ENCODE measurements around the gene ADGRL1.
A peak's percentile ranks its signal among the peaks of the same experiment; 100 is the strongest.
"Not testable (repeated sequence)": the region's sequence is repeated elsewhere in the genome, so short reads cannot be mapped to it uniquely, and the experiment has no call there.

The ADGRL1 gene

GRCh38 chr19:14248578-14249011 lies 42.6 kb upstream of the ADGRL1 start:
- TF ChIP-seq, protein P1, sequence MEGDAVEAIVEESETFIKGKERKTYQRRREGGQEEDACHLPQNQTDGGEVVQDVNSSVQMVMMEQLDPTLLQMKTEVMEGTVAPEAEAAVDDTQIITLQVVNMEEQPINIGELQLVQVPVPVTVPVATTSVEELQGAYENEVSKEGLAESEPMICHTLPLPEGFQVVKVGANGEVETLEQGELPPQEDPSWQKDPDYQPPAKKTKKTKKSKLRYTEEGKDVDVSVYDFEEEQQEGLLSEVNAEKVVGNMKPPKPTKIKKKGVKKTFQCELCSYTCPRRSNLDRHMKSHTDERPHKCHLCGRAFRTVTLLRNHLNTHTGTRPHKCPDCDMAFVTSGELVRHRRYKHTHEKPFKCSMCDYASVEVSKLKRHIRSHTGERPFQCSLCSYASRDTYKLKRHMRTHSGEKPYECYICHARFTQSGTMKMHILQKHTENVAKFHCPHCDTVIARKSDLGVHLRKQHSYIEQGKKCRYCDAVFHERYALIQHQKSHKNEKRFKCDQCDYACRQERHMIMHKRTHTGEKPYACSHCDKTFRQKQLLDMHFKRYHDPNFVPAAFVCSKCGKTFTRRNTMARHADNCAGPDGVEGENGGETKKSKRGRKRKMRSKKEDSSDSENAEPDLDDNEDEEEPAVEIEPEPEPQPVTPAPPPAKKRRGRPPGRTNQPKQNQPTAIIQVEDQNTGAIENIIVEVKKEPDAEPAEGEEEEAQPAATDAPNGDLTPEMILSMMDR (IDR thresholded peaks at IDR 0.05): no peak
- H3K9me3 ChIP-seq (ENCODE audit: control insufficient read depth, low read length): no peaks in the 10 kb centered on the region
- H3K27me3 ChIP-seq (ENCODE audit: control insufficient read depth, insufficient read depth, low read length): no peaks in the 10 kb centered on the region
- H3K27ac ChIP-seq: peak overlapping the region; percentile 15
- peak overlapping the region; percentile 99 for H2AFZ ChIP-seq
- peak overlapping the region; percentile 46 for H3K9ac ChIP-seq
- peak overlapping the region; percentile 85 for H3K4me2 ChIP-seq (ENCODE audit: low read length)
- H3K4me1 ChIP-seq: peaks cover 4% of the 10 kb centered on the region
- H3K4me3 ChIP-seq (ENCODE audit: low read depth, low read length): peak overlapping the region; percentile 64
- H3K36me3 ChIP-seq (ENCODE audit: control insufficient read depth, insufficient read depth, low read length): no peaks in the 10 kb centered on the region
- no peaks in the 10 kb centered on the region for H3K79me2 ChIP-seq

DNA sequence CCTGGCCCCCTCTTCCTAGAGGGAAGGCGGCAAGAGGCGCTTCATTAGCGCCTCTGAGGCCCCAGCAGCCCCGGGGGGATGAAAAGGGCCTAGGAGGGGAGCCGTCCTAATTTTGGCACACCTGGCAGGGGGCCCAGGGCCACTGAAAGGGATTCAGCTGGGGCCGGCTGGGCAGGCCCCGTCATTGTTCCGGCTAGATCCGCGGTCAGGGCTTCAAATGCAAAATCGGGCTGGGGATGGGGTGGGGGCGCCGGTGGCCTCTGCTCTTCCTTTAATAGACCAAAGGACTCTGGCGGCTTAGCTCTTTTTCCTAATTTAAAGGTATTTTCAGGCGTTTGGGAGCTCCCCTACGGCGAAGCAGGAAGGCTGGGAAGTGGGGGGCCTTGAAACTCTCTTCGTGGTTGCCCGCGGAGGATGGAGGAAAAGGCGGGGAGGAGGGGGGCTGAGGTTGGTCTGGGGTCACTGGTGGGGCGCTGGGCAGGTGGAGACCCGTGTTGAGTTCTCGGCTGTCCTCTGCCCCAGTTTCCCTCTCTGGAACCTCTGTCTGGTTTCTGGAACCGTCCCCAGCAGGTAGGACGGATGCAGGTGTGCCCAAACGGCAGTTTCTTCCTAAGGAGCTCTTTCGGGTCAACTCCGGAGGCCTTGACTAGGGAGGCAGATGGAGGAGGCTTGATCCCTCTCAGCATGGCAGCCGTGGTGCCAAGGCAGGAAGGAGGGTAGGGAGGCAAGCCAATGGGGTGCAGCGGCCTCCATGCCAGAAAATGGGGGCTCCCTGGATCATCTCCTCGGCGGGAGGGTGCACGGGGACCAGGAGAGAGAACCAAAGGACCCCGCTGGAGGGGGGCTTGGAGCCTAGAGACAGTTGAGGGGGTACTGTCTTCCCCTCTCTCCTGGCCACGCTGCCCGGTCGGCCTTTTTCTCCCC lies 41.8 kb upstream of the ADGRL1 start:
- H3K9ac ChIP-seq; H3K27ac ChIP-seq; H3K36me3 ChIP-seq (ENCODE audit: control insufficient read depth, insufficient read depth, low read length); H3K9me3 ChIP-seq (ENCODE audit: control insufficient read depth, low read length); H3K27me3 ChIP-seq (ENCODE audit: control insufficient read depth, insufficient read depth, low read length); H3K79me2 ChIP-seq; H3K4me1 ChIP-seq: not testable (repeated sequence)
- Histone ChIP-seq H3K4me2 (ENCODE audit: low read length) (peak overlapping the region; percentile 22), H3K4me3 (ENCODE audit: low read depth, low read length) (peak overlapping the region; percentile 16), H2AFZ (peak overlapping the region; percentile 85)

DNA sequence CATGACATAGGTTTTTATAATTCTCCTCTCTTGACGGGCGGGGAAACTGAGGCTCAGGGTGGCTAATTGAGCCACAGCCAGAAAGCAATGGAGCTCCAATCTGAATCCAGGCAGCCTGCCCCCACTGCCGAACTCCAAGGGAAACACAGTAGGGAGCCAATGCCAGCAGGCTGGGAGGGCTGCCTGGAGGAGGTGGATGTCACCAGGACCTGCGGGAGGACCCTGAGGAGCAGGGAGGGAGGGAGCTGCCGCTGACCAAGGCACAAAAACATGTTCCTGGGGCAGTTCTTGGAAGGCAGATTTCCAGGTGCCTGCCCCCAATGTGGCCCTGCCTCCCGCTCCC lies 41.2 kb upstream of the ADGRL1 start:
- H2AFZ ChIP-seq: peak overlapping the region; percentile 85
- not testable (repeated sequence) for H3K4me1 ChIP-seq; H3K9me3 ChIP-seq (ENCODE audit: control insufficient read depth, low read length); H3K36me3 ChIP-seq (ENCODE audit: control insufficient read depth, insufficient read depth, low read length); H3K9ac ChIP-seq; H3K79me2 ChIP-seq; H3K4me3 ChIP-seq (ENCODE audit: low read depth, low read length); H3K4me2 ChIP-seq (ENCODE audit: low read length); H3K27ac ChIP-seq; H3K27me3 ChIP-seq (ENCODE audit: control insufficient read depth, insufficient read depth, low read length)

GRCh38 chr19:14244393-14244792 lies 38.4 kb upstream of the ADGRL1 start:
- H3K4me2 ChIP-seq (ENCODE audit: low read length); H2AFZ ChIP-seq: not testable (repeated sequence)

GRCh38 chr19:14243718-14244117 lies 37.7 kb upstream of the ADGRL1 start:
- H3K9ac ChIP-seq; H3K4me1 ChIP-seq; H3K9me3 ChIP-seq (ENCODE audit: control insufficient read depth, low read length); H3K27ac ChIP-seq; H3K4me2 ChIP-seq (ENCODE audit: low read length); H3K79me2 ChIP-seq; H3K36me3 ChIP-seq (ENCODE audit: control insufficient read depth, insufficient read depth, low read length); H2AFZ ChIP-seq; H3K4me3 ChIP-seq (ENCODE audit: low read depth, low read length); H3K27me3 ChIP-seq (ENCODE audit: control insufficient read depth, insufficient read depth, low read length): not testable (repeated sequence)

More at GRCh38 chr19:14244393-14244792, 38.4 kb upstream of the ADGRL1 start:
- H3K27me3 ChIP-seq (ENCODE audit: control insufficient read depth, insufficient read depth, low read length); H3K36me3 ChIP-seq (ENCODE audit: control insufficient read depth, insufficient read depth, low read length); H3K9me3 ChIP-seq (ENCODE audit: control insufficient read depth, low read length); H3K79me2 ChIP-seq; H3K27ac ChIP-seq; H3K4me3 ChIP-seq (ENCODE audit: low read depth, low read length); H3K9ac ChIP-seq; H3K4me1 ChIP-seq: not testable (repeated sequence)

GRCh38 chr19:14237014-14237941 lies 31.3 kb upstream of the ADGRL1 start:
- Histone ChIP-seq H3K36me3 (ENCODE audit: control insufficient read depth, insufficient read depth, low read length) (no peaks in the 10 kb centered on the region), H3K79me2 (no peaks in the 10 kb centered on the region), H3K9me3 (ENCODE audit: control insufficient read depth, low read length) (no peaks in the 10 kb centered on the region), H3K4me1 (no peaks in the 10 kb centered on the region), H3K9ac (no peak overlapping the region), H2AFZ (no peak overlapping the region), H3K4me3 (ENCODE audit: low read depth, low read length) (no peak overlapping the region), H3K4me2 (ENCODE audit: low read length) (no peak overlapping the region), H3K27me3 (ENCODE audit: control insufficient read depth, insufficient read depth, low read length) (no peaks in the 10 kb centered on the region), H3K27ac (no peak overlapping the region)
- TF ChIP-seq, protein P1 (IDR thresholded peaks at IDR 0.05): no peak

GRCh38 chr19:14232945-14233344 lies 27.0 kb upstream of the ADGRL1 start:
- H3K27ac ChIP-seq; H3K79me2 ChIP-seq; H3K9me3 ChIP-seq (ENCODE audit: control insufficient read depth, low read length); H3K36me3 ChIP-seq (ENCODE audit: control insufficient read depth, insufficient read depth, low read length); H3K27me3 ChIP-seq (ENCODE audit: control insufficient read depth, insufficient read depth, low read length); H2AFZ ChIP-seq; H3K4me2 ChIP-seq (ENCODE audit: low read length); H3K4me3 ChIP-seq (ENCODE audit: low read depth, low read length); H3K4me1 ChIP-seq; H3K9ac ChIP-seq: not testable (repeated sequence)

- H3K79me2 ChIP-seq; H3K27ac ChIP-seq; H2AFZ ChIP-seq; H3K36me3 ChIP-seq (ENCODE audit: control insufficient read depth, insufficient read depth, low read length); H3K27me3 ChIP-seq (ENCODE audit: control insufficient read depth, insufficient read depth, low read length); H3K4me1 ChIP-seq; H3K4me2 ChIP-seq (ENCODE audit: low read length); H3K4me3 ChIP-seq (ENCODE audit: low read depth, low read length); H3K9ac ChIP-seq; H3K9me3 ChIP-seq (ENCODE audit: control insufficient read depth, low read length): not testable (repeated sequence)
These were observed 22.6 kb upstream of the ADGRL1 start for GRCh38 chr19:14228446-14229071.

Data from parathyroid adenoma (tissue), 2 donors.